Upper lobe of right lung (tissue), 1 donor: ENCODE results near the gene ATG9A. TPM values are rescaled to one million over a fixed set of nuclear protein-coding genes. Genes with fewer than 3 reads are reported as not detected.

Source experiments
- ATAC-seq: fragments of 200-7000 bp; cut with Tn5 transposase; one replicate; pipeline ENCODE4 v1.9.1; 2020; ENCODE audit warnings: mild to moderate bottlenecking, moderate library complexity
- DNase-seq: peaks from one replicate; pipeline ENCODE4 v3.0.0-alpha.2; 2020
- H3K27ac ChIP-seq: fragments of 200-600 bp; one replicate; pipeline ENCODE4 v1.8.0; 2022
- H3K27me3 ChIP-seq: fragments of 200-600 bp; one replicate; pipeline ENCODE4 v1.8.0; 2022; ENCODE audit warnings: mild to moderate bottlenecking
- H3K36me3 ChIP-seq: fragments of 200-600 bp; one replicate; pipeline ENCODE4 v1.8.0; 2022
- H3K4me1 ChIP-seq: fragments of 200-600 bp; one replicate; pipeline ENCODE4 v1.8.0; 2022
- H3K4me3 ChIP-seq: fragments of 200-600 bp; one replicate; pipeline ENCODE4 v1.8.0; 2022; ENCODE audit warnings: mild to moderate bottlenecking
- H3K9me3 ChIP-seq: fragments of 200-600 bp; one replicate; pipeline ENCODE4 v1.8.0; 2022
- intact Hi-C: fragments of 100-400 bp; cut with DNase I; formaldehyde crosslinking; loops from one replicate; pipeline ENCODE4 v1.11.0; 2022
- total RNA-seq: library from RNA; stranded (reverse); fragmentation: NEBNext Ultra II Directional; extraction: Animal tissue kit (Norgen Biotek cat#: 25700); gene quantifications from one replicate; pipeline ENCODE4 v1.2.1, GENCODE V29; 2021
- TF ChIP-seq, protein P1 (sequence below): fragments of 200-600 bp; IDR thresholded peaks from one replicate; pipeline ENCODE4 v1.8.0; 2022; ENCODE audit warnings: antibody characterized with exemption
- donor health status: DM: no; HTN: yes; CAD: no; lungs with severe emphysema.

ATG9A gene
- total RNA-seq, 1 donor from 2014 or later: 48.2 TPM

DNA sequence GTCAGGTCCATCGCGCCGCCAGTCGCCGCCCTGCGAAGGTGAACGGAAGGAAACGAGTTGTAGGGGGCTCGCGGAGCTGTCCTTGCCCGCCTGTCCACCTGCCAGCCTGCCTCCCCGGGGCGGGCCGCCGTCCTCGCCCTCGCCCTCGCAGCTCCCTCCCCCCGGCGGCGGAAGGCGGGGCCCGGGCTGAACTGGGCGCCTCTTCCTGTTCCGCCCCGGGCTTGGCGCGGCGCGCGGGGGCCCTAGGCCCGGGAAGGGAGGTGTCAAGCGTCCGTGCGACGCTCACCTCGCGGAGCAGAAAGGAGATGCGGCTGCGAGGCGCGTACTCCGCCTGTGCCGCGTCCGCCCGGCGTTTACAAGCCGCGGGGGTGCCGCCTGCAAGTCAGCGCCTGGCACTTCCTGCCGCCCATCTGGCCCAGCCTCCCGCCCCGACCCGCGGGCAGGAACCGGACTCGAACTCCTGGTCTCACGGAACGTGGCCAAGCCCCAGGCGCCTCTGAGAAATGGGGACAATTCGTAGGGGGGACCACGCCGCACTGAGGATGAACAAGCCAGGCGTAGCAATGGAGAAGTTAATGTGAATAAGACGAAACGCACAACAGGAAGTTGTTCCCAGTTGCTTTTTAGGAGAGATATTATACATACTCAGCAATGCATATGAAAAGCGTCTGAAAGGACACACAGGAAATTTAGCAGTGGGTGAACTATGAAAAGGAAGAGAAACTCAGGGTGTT is 52.5 kb downstream of the ATG9A start, which contains the start of gene CNPPD1:
Gene CNPPD1, minus strand, starts transcription at position 108 of the 734 bp plus-strand sequence. Its CDS starts 97 bp downstream, at position 11.
- Histone ChIP-seq H3K4me3 (peak within 1 kb of the TSS; percentile 73), H3K36me3 (peaks cover 66% of the 10 kb centered on the region), H3K27ac (peak within 1 kb of the TSS; percentile 98), H3K4me1 (peaks cover 28% of the 10 kb centered on the region), H3K9me3 (no peaks in the 10 kb centered on the region), H3K27me3 (no peaks in the 10 kb centered on the region)
- TF ChIP-seq, protein P1, sequence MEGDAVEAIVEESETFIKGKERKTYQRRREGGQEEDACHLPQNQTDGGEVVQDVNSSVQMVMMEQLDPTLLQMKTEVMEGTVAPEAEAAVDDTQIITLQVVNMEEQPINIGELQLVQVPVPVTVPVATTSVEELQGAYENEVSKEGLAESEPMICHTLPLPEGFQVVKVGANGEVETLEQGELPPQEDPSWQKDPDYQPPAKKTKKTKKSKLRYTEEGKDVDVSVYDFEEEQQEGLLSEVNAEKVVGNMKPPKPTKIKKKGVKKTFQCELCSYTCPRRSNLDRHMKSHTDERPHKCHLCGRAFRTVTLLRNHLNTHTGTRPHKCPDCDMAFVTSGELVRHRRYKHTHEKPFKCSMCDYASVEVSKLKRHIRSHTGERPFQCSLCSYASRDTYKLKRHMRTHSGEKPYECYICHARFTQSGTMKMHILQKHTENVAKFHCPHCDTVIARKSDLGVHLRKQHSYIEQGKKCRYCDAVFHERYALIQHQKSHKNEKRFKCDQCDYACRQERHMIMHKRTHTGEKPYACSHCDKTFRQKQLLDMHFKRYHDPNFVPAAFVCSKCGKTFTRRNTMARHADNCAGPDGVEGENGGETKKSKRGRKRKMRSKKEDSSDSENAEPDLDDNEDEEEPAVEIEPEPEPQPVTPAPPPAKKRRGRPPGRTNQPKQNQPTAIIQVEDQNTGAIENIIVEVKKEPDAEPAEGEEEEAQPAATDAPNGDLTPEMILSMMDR: no peak
- DNase-seq: peak; percentile 97
- ATAC-seq: peak; percentile 91
- intact Hi-C loops: loop anchor here (10.0 kb wide), 1 partner anchor 48 kb away; the partner anchor contains the start of genes ANKZF1 and ATG9A

DNA sequence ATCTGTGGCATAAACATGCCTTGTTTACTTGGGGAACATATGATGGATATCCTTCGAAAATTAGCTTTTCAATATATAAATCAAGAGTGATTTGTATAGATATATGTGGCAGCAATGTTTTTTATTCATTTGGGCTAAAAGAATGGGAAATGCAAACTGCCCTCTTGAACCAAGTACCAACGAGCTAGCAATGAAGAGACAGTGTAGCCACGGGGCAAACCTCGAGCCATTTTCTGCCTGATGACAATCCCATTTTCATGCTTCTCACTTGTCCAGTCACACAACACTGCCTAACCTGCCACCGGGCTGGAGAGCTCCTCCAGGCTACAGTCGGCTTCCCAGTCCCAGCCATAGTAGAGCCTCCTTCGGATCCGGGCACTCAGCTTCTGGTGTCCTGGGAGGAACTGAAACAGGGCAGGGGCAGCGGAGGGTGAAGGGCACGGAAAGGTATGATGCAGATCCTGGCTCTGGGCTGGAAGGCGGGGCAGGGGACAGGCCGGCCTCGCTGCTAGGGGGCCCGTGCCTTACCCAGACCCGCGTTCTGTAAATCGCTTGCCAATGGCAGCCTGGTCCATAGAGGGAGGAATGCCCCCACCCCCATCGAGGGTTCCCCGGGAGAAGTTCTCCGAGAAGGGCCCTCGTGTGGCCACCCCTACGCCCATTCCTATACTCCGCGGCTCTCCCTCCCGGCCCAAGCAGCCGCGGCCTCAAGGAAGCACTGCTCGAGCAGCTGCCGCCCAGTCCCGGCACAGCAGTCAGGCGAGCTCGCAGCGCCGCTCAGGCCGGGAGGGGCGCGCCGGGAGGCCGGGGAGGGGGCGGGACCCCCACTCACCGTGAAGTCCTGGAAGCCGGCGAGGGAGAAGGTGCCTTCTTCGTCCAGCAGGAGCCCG is 53.3 kb downstream of the ATG9A start:
- peaks cover 32% of the 10 kb centered on the region for H3K4me1 ChIP-seq
- H3K9me3 ChIP-seq: no peaks in the 10 kb centered on the region
- intact Hi-C loops: loop anchor here (10.0 kb wide), 1 partner anchor 49 kb away; the partner anchor contains the start of genes ANKZF1 and ATG9A
- DNase-seq (peak; percentile 79), ATAC-seq (peak; percentile 49)
- H3K4me3 ChIP-seq: peak overlapping the region; percentile 73
- peak overlapping the region; percentile 98 for H3K27ac ChIP-seq
- TF ChIP-seq, protein P1: peak; percentile 5
- H3K36me3 ChIP-seq: peaks cover 59% of the 10 kb centered on the region
- H3K27me3 ChIP-seq: no peaks in the 10 kb centered on the region

DNA sequence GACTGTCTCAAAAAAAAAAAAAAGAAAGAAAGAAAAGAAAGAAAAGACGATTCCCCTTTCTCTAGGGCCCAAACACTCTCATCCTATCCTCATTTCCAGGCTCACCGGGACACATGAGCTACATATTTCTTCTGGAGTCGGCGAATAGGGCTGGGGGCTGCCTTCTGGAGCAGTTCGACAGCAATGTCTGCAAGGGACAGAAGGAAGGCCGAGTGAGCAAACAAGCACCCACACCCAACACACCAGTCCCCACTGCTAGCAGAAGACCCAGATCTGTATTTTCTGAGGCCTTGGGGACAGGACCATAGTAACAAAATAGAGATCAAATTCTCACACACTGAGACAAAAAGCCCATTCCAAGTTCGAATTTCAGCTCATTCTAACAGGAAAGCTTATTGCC is 54.0 kb downstream of the ATG9A start:
- intact Hi-C loops: loop anchor here (10.0 kb wide), 1 partner anchor 49 kb away; the partner anchor contains the start of genes ANKZF1 and ATG9A
- Histone ChIP-seq H3K36me3 (peaks cover 52% of the 10 kb centered on the region), H3K27ac (peak overlapping the region; percentile 98), H3K9me3 (no peaks in the 10 kb centered on the region), H3K4me1 (peaks cover 38% of the 10 kb centered on the region), H3K4me3 (peak overlapping the region; percentile 73), H3K27me3 (no peaks in the 10 kb centered on the region)
- DNase-seq (no peak), ATAC-seq (no peak)
- TF ChIP-seq, protein P1: no peak

DNA sequence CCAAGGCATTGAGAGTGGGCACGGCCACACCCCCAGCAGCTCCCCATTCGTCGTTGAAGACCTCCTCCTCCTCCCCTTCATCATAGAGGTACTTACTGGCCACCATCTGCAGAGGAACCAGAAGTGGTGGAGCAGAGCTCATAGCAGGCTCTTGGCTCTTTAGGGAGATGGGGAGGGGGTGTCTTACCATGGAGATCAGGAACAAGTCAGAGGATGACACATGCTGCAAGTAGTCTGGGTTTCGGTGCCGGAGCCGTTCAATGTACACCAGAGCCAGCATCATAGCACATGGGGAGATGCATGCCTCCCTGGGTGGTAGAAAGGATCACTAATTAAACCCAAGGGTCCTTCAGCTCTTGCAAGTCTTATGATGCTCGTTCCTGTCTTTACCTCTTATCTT is 54.6 kb downstream of the ATG9A start:
- TF ChIP-seq, protein P1: no peak
- H3K27ac ChIP-seq: no peak overlapping the region
- ATAC-seq (no peak), DNase-seq (no peak)
- H3K27me3 ChIP-seq: no peaks in the 10 kb centered on the region
- peaks cover 45% of the 10 kb centered on the region for H3K36me3 ChIP-seq
- no peak overlapping the region for H3K4me3 ChIP-seq
- intact Hi-C loops: loop anchor here (10.0 kb wide), 1 partner anchor 50 kb away; the partner anchor contains the start of genes ANKZF1 and ATG9A
- H3K9me3 ChIP-seq: no peaks in the 10 kb centered on the region
- peaks cover 37% of the 10 kb centered on the region for H3K4me1 ChIP-seq

- TF ChIP-seq, protein P1: no peak
Measured at GRCh38 chr2:219174146-219174545, 55.3 kb downstream of the ATG9A start.

More at GRCh38 chr2:219174146-219174545, 55.3 kb downstream of the ATG9A start:
- Histone ChIP-seq H3K4me1 (peaks cover 31% of the 10 kb centered on the region), H3K27me3 (no peaks in the 10 kb centered on the region), H3K9me3 (no peaks in the 10 kb centered on the region), H3K4me3 (no peak overlapping the region), H3K27ac (no peak overlapping the region), H3K36me3 (peaks cover 39% of the 10 kb centered on the region)
- intact Hi-C loops: loop anchor here (10.0 kb wide), 1 partner anchor 51 kb away; the partner anchor contains the start of genes ANKZF1 and ATG9A
- ATAC-seq: no peak
- DNase-seq: no peak
